NCI-H2081 (cell line): Measurements from ENCODE around the gene LCP1.
A peak's percentile ranks its signal among the peaks of the same experiment; 100 is the strongest.

ENCODE experiments used
- DNase-seq, 2 experiments: peaks; one replicate each; lab custom pipeline; 2025; lab: John Stamatoyannopoulos, UW

LCP1 gene

DNA sequence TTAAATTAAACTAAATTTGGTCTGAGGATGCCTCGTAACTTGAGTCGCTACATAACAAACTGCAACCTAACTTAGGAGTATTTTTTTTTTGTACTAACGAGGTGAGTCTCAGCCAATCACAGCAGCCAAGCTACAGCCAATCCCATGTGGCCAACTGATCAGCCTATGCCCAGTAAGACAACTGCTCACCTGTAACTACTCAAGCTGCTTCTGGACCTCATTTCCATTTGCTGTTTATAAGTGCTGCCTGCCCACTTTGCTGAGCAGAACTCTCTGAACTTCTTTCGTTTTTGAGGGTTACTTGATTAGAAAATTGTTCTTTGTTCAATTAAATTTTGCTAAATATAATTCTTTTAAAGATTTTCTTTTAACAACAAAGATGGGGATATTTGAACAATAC, 81.0 kb downstream of the LCP1 start:
- DNase-seq: no peak

DNA sequence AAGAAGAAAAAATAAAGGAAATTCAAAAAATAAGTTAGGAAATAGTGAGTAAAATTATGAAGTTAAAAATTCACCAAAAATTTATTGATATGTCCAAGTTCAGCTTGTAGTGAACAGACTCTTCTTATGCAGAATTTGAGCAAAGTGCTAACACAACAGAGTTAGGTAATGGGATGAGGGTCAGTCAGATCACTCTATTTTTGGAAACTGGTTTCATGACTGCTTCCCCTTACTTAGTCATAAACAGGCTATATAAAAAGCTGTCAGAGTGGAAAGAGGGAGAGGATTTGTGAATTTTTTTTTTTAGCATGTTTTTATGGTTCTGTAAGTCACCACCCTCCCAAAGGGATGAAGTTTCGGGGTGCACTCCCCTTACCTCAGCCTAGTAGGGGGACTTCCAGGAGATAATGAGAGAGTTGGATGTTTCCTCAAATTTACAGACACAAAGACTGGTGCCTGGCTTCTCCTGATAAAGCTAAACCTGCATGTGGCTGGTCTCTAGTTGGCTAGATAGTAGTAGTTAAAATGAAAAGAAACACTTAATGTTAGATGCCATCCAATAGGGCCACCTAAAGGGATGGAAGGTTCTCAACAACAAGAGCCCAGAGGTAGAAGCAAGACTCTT, 81.7 kb downstream of the LCP1 start:
- no peak for DNase-seq

DNA sequence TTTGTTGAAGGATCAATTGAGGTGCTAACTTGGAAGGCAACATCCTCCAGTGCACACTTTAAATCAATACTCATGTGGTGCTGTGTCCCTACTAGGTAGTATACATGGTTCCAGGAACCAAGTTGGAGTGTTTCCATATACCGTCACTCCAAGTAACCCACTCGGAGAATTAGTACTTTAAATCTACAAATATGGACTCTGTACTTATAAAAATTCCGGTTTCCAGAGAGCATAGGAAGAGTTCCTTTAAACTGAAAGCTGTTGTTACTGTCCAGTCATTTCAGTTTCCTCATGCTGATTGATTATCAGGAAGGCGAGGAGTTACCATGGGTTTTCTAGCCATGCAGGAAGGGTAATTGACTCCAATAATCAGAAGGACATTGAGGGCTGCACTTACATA, 84.3 kb downstream of the LCP1 start:
- no peak for DNase-seq

DNA sequence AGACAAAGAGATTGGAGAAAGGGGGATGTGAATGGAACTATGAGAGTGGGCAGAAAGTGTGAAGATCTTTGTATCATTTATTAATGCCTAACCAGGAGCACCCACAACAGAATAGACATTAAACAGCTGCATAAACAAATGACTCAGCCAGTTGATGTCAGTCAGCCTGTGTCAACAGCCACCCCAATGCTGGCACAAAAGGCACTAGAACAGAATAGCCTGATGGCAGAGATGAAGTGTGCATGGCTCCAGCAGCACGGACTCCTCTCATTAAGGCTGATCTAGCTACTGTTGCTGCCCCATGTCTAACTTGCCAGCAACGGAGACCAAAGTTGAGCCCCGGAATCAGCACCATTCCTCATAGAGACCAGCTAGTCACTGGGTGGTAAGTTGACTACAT, 85.0 kb downstream of the LCP1 start:
- peak in 1 of 2 experiments; percentile 52 for DNase-seq

DNA sequence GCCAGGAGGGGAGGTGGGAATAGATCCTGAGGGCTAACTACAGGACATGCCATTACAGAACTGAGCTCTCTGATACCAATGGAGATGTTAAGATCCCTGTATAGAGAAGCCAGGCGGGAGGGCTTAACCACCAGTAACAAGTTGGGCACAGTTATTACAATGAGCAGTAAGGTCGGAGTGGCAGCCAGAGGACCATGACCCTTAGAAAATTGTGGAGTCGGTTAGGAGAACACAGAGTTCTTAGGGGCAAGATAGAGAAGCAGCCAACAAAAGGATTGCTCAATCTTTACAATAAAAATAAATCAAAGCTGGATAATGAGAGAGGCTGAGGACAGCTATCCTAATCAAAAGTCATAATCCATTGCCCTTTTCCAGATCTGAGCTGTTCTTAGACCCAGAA, 87.5 kb downstream of the LCP1 start:
- no peak for DNase-seq

DNA sequence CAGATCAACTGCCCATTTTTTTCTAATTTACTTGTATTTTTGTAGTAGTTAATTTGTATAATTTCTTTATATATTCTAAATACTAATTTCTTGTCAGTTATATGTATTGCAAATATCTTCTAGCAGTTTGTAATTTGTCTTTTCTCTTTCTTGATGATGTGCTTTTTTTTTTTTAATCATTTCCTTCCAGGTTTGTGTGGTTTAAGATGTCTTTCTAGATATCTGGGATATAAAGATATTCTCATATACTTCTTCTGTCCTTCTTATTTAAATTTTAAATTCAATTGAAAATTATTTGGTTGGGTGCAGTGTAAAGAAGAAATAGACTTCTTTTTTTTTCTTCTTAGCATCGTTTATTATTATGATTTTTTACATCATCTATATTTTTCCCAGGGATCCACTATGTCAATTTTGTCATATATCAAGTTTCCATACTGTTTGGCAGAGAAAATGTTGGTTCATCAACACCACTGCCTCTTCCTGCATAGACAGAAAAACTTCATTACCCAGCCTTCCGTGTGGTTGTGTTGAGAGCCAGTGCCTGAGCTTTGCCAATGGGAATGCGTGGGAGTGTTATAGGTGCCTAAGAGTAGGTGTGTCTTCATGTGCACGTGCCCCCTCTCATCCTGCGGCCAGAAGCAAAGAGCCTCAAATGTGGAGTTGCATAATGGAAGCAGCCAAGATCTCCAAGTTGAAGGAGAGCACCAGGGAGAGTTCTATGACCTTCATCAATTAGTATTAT, 93.0 kb downstream of the LCP1 start:
- DNase-seq: no peak

DNA sequence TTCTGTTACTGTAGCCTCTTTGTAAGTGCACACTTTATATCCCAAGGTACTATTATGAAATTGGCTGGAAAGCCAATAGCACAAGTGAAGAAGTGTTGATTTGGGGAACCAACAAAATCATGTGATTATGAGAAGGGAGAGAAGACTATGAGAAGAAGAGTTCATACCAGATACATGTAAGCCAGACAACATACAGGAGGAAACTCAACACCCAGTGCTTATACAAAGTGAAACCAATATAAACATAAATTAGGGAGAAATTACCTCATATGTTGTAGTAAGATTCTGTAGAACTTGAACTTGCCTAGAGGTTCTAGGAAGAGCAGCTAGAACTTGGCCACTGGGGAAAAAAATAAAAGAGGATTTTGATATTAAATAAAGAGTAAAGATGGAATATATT, 94.5 kb downstream of the LCP1 start:
- DNase-seq: no peak

DNA sequence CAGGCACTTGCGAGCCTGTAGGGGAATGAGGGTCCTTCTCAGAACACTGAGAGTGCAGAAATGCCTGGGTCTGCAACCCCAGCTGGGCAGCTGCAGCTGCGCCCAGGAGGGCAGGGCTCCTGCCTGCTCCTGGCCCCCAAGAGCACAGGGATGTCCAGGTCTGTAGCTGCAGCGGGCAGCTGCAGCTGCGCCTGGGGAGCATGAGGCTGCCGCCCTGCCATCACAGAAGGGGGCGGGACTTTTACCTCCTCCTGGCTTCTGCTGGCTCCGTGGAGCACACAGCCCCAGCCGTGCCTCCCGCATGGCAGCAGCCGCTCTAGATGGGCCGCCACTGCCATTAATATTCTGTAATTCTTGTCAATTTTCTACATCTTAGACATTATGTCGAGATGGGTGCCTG, 95.0 kb downstream of the LCP1 start:
- no peak for DNase-seq

DNA sequence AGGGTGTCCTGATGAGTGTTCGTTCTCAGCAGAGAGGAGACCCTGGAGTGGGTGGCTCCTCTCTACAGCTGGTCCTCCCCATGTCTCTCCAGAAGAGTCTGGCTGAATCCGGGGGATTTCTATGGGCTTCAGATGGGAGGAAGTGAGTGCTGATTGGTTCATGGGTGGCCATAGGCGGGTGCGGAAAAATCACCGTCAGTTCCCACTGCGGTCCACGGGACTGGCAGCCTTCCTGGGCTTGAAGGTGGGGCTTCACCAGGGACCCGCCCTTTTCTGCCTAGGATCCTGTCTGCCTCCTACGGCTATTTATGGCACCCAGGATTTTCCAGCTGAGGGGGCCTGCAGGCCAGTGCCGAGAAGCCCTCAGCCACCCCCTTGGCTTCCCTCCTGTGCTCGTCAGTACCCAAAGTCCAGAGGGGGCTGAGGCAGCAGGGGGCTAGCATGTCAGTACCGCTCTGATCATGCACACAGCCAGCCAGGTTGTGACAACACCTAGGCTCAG, 95.5 kb downstream of the LCP1 start:
- no peak for DNase-seq

DNA sequence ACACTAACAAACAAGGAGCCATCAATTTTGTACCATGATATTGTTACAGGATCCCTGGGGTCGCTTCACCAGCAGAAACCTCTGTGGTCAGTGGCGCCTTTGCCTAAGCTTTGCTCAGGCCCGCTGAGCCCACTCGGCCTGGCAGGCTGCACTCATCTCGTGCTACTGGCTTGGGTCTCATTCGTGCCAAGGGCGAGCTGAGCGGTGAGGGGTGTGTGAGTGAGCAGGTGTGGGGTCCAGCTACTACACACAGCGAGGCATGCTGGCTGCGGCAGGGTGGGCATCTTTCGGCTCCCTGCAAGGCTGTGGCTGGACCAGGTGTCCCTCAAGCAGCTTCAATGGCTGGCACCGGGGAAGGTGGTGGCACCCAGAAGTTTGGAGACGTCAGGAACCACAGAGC, 96.2 kb downstream of the LCP1 start:
- DNase-seq: no peak

DNA sequence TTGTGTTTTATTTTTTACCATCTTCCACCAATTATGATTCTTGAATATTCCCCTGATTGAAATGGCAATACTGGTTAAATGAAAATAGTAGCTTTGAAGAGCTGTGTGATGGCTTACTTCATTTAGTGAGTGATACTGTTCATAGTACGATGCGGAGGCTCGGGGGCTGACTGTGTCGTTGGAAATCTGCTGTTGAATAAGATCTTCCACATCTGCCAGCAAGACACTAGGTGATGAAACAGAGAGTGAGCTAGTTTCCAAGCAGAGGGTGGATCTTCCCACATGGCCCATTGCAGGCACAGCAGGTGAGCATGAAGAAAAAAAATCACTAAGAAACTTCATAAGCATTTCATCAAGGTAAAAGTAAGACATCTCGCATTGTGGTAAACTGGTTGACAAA, 99.7 kb downstream of the LCP1 start:
- no peak for DNase-seq

DNA sequence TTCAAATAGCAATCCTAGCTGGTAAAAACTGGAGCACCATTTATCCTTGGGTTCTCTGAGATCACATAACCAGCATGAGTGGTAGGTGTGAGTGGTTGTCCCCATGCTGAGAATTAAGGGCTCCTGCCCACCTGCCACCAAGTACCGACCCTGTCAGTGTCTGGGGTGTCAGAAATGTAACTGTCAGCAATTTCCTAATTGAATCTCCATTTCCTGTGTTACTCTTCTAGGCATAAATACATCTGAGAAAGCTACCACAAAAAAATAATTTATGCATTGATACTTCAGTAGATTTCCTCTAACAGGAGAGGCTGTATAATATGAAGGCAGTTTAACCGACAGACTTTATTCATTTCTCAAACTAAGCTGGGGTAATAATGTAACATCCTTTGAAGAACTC, 102.2 kb downstream of the LCP1 start:
- no peak for DNase-seq

DNA sequence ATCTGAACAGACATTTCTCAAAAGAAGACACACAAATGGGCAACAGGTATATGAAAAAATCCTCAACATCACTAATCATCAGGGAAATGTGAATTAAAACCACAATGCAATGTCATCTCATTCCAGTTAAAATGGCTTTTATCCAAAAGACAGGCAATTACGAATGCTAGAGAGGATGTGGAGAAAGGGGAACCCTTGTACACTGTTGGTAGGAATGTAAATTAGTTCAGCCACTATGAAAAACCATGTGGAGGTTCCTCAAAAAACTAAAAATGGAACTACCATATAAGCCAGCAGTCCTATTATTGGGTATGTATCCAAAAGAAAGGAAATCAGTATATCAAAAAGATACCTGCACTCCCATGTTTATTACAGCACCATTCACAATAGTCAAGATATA, 104.7 kb downstream of the LCP1 start:
- no peak for DNase-seq

DNA sequence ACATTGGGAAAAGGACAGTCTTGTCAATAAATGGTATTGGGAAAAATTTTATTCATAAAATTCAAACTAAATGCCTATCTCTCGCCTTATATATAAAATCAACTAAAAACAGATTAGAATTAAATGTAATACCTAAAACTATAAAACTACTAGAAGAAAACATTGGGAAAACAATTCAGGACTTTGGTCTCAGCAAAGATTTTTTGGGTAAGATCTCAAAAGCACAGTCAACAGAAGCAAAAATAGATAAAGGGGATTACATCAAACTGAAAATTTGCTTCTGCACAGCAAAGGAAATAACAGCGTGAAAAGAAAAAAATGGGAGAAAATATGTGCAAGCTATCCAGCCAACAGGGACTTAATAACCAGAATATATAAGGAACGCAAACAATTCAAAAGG, 105.2 kb downstream of the LCP1 start:
- no peak for DNase-seq
